ENCODE data around the gene ZNF554. TPM values are rescaled to one million over a fixed set of nuclear protein-coding genes. Genes with fewer than 3 reads are reported as not detected.

ZNF554 gene
- total RNA-seq, 1 experiment from 2014 or later = 5.9 TPM

DNA sequence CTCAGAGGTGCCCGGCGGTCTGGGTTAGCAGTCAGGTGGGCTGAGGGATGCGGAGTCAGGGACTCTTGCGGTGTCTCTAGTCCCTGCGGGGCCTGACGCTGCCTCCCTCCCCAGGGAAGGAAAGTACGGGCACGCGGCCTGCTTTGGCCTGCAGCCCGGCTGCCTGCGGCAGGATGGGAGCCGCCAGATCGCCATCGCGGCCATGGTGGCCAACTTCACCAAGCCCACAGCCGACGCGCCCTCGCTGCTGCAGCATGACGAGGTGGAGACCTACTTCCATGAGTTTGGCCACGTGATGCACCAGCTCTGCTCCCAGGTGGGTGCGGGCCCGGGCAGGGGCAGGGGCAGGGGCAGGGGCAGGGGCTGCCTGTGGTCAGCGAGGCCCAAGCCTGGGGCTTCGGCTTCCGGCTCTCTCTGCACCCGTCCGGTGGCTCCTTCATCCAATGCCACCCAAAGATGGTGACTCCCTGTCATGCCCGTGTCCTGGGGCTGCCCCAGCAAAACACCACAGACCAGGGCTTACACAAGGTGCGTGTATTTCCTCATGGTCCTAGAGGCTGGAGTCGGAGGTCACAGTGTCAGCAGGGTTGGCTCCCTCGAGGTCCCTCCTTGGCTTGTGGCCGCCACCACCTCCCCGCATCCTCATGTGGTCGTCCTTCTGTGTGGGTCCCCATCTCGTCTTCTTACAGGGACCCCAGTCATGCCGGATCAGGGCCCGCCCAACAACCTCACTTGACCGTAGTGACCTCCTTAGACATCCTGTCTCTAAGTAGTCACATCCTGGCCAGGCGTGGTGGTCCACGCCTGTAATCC, 11.3 kb upstream of the ZNF554 start:
- TF ChIP-seq, protein P1, sequence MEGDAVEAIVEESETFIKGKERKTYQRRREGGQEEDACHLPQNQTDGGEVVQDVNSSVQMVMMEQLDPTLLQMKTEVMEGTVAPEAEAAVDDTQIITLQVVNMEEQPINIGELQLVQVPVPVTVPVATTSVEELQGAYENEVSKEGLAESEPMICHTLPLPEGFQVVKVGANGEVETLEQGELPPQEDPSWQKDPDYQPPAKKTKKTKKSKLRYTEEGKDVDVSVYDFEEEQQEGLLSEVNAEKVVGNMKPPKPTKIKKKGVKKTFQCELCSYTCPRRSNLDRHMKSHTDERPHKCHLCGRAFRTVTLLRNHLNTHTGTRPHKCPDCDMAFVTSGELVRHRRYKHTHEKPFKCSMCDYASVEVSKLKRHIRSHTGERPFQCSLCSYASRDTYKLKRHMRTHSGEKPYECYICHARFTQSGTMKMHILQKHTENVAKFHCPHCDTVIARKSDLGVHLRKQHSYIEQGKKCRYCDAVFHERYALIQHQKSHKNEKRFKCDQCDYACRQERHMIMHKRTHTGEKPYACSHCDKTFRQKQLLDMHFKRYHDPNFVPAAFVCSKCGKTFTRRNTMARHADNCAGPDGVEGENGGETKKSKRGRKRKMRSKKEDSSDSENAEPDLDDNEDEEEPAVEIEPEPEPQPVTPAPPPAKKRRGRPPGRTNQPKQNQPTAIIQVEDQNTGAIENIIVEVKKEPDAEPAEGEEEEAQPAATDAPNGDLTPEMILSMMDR (conservative IDR thresholded peaks at IDR 0.05) = no peak
- H2AK5ac ChIP-seq (ENCODE audit: insufficient read length, low read length) = no peak overlapping the region
- no peak overlapping the region for H2BK15ac ChIP-seq (ENCODE audit: low read depth, low read length)
- no peak overlapping the region for H2BK120ac ChIP-seq (ENCODE audit: low read depth, low read length, poor library complexity, severe bottlenecking)
- no peak overlapping the region for H2BK12ac ChIP-seq (ENCODE audit: insufficient read length, low read depth, low read length)
- no peak overlapping the region for H3K4ac ChIP-seq (ENCODE audit: low read depth, low read length)
- Mint-ChIP-seq H3K27ac (no peak overlapping the region), H3K27me3 (ENCODE audit: low read depth) (no peaks in the 10 kb centered on the region; the same call in 1 of the 2 replicates), H3K9me3 (no peaks in the 10 kb centered on the region), H3K36me3 (ENCODE audit: insufficient read depth in 1 of 3, low read depth in 3 of 3) (peaks cover 17 to 61% (median 53%) of the 10 kb centered on the region in 3 experiments), H3K4me1 (no peaks in the 10 kb centered on the region), H3K4me3 (no peak overlapping the region)
- H4K20me1 ChIP-seq (ENCODE audit: control insufficient read depth, insufficient read depth, insufficient read length) = no peaks in the 10 kb centered on the region
- no peak overlapping the region for H3K23ac ChIP-seq (ENCODE audit: insufficient read length, low read depth, low read length)
- no peak overlapping the region for H4K8ac ChIP-seq (replicated peaks; ENCODE audit: insufficient read length, low read depth, low read length)
- H3K23me2 ChIP-seq (ENCODE audit: insufficient read length, low read depth, low read length, poor library complexity, severe bottlenecking) = no peaks in the 10 kb centered on the region
- H2BK5ac ChIP-seq (ENCODE audit: insufficient read length, low read length) = no peak overlapping the region
- no peak overlapping the region for H3K9ac ChIP-seq (ENCODE audit: extremely low read depth, insufficient read length, low read length)
- H3K9me3 ChIP-seq (ENCODE audit: control insufficient read depth, low read depth, low read length) = no peaks in the 10 kb centered on the region
- H3K4me2 ChIP-seq (ENCODE audit: insufficient read depth, insufficient read length, low read length) = no peak overlapping the region
- H3K27ac ChIP-seq (ENCODE audit: insufficient read length, low read depth, low read length) = no peak overlapping the region
- DNase-seq = no peak
- no peak overlapping the region for H4K91ac ChIP-seq (ENCODE audit: insufficient read length, low read depth, low read length)
- no peak overlapping the region for H3K18ac ChIP-seq (ENCODE audit: insufficient read length, low read depth, low read length)
- no peaks in the 10 kb centered on the region for H3K27me3 ChIP-seq (ENCODE audit: insufficient read depth, low read length)
- no peak overlapping the region for H3K56ac ChIP-seq (ENCODE audit: insufficient read length, low read depth, low read length)
- no peaks in the 10 kb centered on the region for H3K79me2 ChIP-seq (ENCODE audit: insufficient read depth, low read length)
- WGBS (ENCODE audit: extremely low coverage, insufficient read length, low lambda C conversion rate) = no CpG with 5 or more reads among the region's 41 CpGs
- H3K14ac ChIP-seq (ENCODE audit: insufficient read depth, low read length) = no peak overlapping the region
- no peak overlapping the region for H3T11ph ChIP-seq (ENCODE audit: low read length)
- H2AFZ ChIP-seq (ENCODE audit: low read length) = no peak overlapping the region
- no peaks in the 10 kb centered on the region for H3K79me1 ChIP-seq (ENCODE audit: insufficient read depth, low read depth, low read length, poor library complexity, severe bottlenecking)
- H4K5ac ChIP-seq (ENCODE audit: insufficient read length, low read depth, low read length) = no peak overlapping the region
- H3K4me1 ChIP-seq (ENCODE audit: insufficient read depth, low read length) = no peaks in the 10 kb centered on the region
- H2BK20ac ChIP-seq (ENCODE audit: low read depth, low read length, poor library complexity, severe bottlenecking) = no peak overlapping the region
